Prostate gland (tissue), 2 donors: ENCODE measurements around the gene SBNO1.
"Not testable (repeated sequence)": the region's sequence is repeated elsewhere in the genome, so short reads cannot be mapped to it uniquely, and the experiment has no call there.

Experiments used
- POLR2A ChIP-seq: fragments of 450-650 bp; IDR thresholded peaks from one replicate; pipeline ENCODE4 v1.6.1; 2016; ENCODE audit warnings: antibody characterized with exemption, mild to moderate bottlenecking
- POLR2AphosphoS5 ChIP-seq: sonication (generic); formaldehyde crosslinking; IDR thresholded peaks from one replicate; pipeline ENCODE4 v1.6.1; 2017; ENCODE audit warnings: antibody characterized with exemption
- TF ChIP-seq, protein P1 (sequence below), 4 experiments: fragments of 200-600 bp in 2 of 4; fragments of 450-650 bp in 2 of 4; sonication (generic) in 2 of 4; IDR thresholded peaks; 1 replicate in 3 of 4; 2 replicates in 1 of 4; pipeline ENCODE4 v1.5.1; 2016 to 2019; ENCODE audit warnings: antibody characterized with exemption in 4 of 4, mild to moderate bottlenecking in 2 of 4, moderate library complexity in 2 of 4

DNA sequence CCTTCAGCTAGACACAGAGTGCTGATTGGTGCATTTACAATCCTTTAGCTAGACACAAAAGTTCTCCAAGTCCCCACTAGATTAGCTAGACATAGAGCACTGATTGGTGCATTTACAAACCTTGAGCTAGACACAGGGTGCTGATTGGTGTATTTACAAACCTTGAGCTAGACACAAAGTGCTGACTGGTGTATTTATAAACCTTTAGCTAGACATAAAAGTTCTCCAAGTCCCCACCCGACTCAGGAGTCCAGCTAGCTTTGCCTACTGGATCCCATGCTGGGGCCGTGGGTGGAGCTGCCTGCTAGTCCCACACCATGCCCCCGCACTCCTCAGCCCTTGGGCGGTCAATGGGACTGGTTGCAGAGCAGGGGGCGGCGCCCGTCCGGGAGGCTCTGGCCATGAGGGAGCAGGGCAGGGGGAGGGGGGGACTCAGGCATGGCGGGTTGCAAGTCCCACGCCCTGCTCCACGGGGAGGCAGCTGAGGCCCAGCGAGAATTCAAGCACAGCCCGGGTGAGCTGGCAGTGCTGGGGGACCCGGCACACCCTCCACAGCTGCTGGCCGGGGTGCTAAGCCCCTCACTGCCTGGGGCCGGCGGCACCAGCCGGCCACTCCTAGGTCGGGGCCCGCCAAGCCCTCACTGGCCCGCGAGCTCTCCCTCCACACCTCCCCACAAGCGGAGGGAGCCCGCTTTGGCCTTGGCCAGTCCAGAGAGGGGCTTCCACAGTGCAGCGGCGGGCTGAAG lies 115.5 kb downstream of the SBNO1 start:
- TF ChIP-seq, protein P1, sequence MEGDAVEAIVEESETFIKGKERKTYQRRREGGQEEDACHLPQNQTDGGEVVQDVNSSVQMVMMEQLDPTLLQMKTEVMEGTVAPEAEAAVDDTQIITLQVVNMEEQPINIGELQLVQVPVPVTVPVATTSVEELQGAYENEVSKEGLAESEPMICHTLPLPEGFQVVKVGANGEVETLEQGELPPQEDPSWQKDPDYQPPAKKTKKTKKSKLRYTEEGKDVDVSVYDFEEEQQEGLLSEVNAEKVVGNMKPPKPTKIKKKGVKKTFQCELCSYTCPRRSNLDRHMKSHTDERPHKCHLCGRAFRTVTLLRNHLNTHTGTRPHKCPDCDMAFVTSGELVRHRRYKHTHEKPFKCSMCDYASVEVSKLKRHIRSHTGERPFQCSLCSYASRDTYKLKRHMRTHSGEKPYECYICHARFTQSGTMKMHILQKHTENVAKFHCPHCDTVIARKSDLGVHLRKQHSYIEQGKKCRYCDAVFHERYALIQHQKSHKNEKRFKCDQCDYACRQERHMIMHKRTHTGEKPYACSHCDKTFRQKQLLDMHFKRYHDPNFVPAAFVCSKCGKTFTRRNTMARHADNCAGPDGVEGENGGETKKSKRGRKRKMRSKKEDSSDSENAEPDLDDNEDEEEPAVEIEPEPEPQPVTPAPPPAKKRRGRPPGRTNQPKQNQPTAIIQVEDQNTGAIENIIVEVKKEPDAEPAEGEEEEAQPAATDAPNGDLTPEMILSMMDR (IDR thresholded peaks at IDR 0.05) = not testable (repeated sequence)
- not testable (repeated sequence) for TF ChIP-seq POLR2AphosphoS5, POLR2A
